Lung (tissue), 12 donors: ENCODE data around the gene NDUFA5. TPM values are rescaled to one million over a fixed set of nuclear protein-coding genes. Genes with fewer than 3 reads are reported as not detected.

ENCODE experiments used
- ATAC-seq: fragments of 200-7000 bp; cut with Tn5 transposase; one replicate; pipeline ENCODE4 v1.9.1; 2020; ENCODE audit warnings: moderate number of reproducible peaks; ENCODE audit not compliant: insufficient read depth, low FRiP score
- DNase-seq, 3 donors: peaks; one replicate each; pipeline ENCODE4 v3.0.0-alpha.2; 2013 to 2017
- H3K27ac ChIP-seq, 2 donors: one replicate each; pipeline ENCODE4 v1.5.1; 2013; ENCODE audit warnings: mild to moderate bottlenecking in 2 of 2, moderate library complexity in 2 of 2, control low read depth in 1 of 2, inconsistent platforms in 1 of 2, low read depth in 1 of 2, low read length in 1 of 2
- H3K27me3 ChIP-seq, 3 donors: one replicate each; pipeline ENCODE4 v1.5.1; 2013; ENCODE audit warnings: low read length in 2 of 3; ENCODE audit not compliant: control insufficient read depth in 3 of 3, insufficient read depth in 3 of 3
- H3K36me3 ChIP-seq, 4 donors: one replicate each; pipeline ENCODE4 v1.5.1; 2013; ENCODE audit warnings: low read length in 4 of 4, mild to moderate bottlenecking in 1 of 4, moderate library complexity in 1 of 4; ENCODE audit not compliant: control insufficient read depth in 4 of 4, insufficient read depth in 4 of 4
- H3K4me1 ChIP-seq, 5 donors: one replicate each; pipeline ENCODE4 v1.5.1; 2013; ENCODE audit warnings: low read length in 5 of 5, mild to moderate bottlenecking in 2 of 5, moderate library complexity in 1 of 5; ENCODE audit not compliant: control insufficient read depth in 5 of 5, insufficient read depth in 5 of 5
- H3K4me3 ChIP-seq: one replicate; pipeline ENCODE4 v1.5.1; 2013; ENCODE audit warnings: mild to moderate bottlenecking, control low read depth, moderate library complexity
- H3K9ac ChIP-seq, 2 donors: one replicate each; pipeline ENCODE4 v1.5.1; 2013; ENCODE audit warnings: low read length in 2 of 2, control low read depth in 1 of 2; ENCODE audit not compliant: insufficient read depth in 1 of 2
- H3K9me3 ChIP-seq, 4 donors: one replicate each; pipeline ENCODE4 v1.5.1; 2013; ENCODE audit warnings: low read length in 3 of 4, mild to moderate bottlenecking in 1 of 4, moderate library complexity in 1 of 4; ENCODE audit not compliant: control insufficient read depth in 4 of 4, insufficient read depth in 3 of 4
- WGBS, 2 donors: extraction: QIAGEN DNeasy Blood & Tissue Kit; methylation state at CpG; one replicate each; pipeline ENCODE4 v1.1.7; 2013; 5-methylcytosine and 5-hydroxymethylcytosine counted together
- polyA plus RNA-seq, 2 donors: library from polyadenylated mRNA; stranded (reverse); fragments of 200-250 nt; gene quantifications; one replicate each; pipeline ENCODE4 v1.2.1, GENCODE V29; 2013
- total RNA-seq, 2 donors: library from RNA; depleted of rRNA in 1 of 2; stranded (reverse); fragments of >200 nt in 1 of 2; gene quantifications; one replicate each; pipeline ENCODE4 v1.2.1, GENCODE V29; 2014 to 2021
- TF ChIP-seq, protein P1 (sequence below): IDR thresholded peaks from 2 replicates; pipeline ENCODE4 v1.5.1; 2012; ENCODE audit warnings: mild to moderate bottlenecking; ENCODE audit errors: control extremely low read depth, extremely low read depth
- donor health status: control.
- donor health status: control.
- donor health status: Bipolar disorder and iron deficiency.
- donor health status: healthy.
- donor health status: DM: yes; HTN: yes; CAD: no.

NDUFA5 gene
- total and polyA plus RNA-seq, 4 donors = 36.5 to 104 (median 66.7) TPM

DNA sequence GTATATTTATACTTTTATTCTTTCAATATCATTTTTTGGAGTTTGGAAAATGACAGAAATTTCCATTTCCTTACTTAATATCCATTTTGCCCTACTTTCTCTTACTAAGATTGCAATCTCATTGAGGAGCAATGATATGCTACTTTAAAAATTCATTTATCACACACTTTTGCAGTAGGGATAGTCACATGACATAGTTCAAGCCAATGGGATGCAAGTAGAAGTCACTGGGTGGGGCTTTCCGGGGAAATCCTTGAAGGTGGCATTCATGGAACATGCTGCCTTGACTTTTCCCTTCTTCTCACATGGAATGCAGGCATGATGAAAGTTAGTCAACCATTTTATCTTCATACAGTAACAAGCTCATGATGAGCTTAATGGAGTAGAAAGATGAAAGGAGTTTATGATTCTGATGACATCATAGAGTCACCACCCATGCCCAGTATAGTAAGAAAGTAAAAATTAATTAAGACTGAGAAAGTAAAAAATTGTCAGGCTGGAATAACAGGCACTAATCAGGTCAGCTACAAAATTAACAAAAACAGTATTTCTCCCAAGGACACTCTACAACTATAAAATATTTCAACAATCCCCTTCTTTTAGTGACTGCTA is 56.6 kb downstream of the NDUFA5 start:
- Histone ChIP-seq H3K27me3 (no peaks in the 10 kb centered on the region), H3K27ac (no peak overlapping the region), H3K9ac (no peak overlapping the region), H3K4me1 (peaks cover 0 to 7% (median 0%) of the 10 kb centered on the region in 5 donors), H3K36me3 (no peaks in the 10 kb centered on the region), H3K4me3 (no peak overlapping the region), H3K9me3 (peaks cover 0 to 8% (median 0%) of the 10 kb centered on the region in 4 donors)
- ATAC-seq = no peak
- WGBS, 2 donors = 86% methylated on average over 1 of the region's 1 CpG
- TF ChIP-seq, protein P1, sequence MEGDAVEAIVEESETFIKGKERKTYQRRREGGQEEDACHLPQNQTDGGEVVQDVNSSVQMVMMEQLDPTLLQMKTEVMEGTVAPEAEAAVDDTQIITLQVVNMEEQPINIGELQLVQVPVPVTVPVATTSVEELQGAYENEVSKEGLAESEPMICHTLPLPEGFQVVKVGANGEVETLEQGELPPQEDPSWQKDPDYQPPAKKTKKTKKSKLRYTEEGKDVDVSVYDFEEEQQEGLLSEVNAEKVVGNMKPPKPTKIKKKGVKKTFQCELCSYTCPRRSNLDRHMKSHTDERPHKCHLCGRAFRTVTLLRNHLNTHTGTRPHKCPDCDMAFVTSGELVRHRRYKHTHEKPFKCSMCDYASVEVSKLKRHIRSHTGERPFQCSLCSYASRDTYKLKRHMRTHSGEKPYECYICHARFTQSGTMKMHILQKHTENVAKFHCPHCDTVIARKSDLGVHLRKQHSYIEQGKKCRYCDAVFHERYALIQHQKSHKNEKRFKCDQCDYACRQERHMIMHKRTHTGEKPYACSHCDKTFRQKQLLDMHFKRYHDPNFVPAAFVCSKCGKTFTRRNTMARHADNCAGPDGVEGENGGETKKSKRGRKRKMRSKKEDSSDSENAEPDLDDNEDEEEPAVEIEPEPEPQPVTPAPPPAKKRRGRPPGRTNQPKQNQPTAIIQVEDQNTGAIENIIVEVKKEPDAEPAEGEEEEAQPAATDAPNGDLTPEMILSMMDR = no peak
- no peak for DNase-seq

DNA sequence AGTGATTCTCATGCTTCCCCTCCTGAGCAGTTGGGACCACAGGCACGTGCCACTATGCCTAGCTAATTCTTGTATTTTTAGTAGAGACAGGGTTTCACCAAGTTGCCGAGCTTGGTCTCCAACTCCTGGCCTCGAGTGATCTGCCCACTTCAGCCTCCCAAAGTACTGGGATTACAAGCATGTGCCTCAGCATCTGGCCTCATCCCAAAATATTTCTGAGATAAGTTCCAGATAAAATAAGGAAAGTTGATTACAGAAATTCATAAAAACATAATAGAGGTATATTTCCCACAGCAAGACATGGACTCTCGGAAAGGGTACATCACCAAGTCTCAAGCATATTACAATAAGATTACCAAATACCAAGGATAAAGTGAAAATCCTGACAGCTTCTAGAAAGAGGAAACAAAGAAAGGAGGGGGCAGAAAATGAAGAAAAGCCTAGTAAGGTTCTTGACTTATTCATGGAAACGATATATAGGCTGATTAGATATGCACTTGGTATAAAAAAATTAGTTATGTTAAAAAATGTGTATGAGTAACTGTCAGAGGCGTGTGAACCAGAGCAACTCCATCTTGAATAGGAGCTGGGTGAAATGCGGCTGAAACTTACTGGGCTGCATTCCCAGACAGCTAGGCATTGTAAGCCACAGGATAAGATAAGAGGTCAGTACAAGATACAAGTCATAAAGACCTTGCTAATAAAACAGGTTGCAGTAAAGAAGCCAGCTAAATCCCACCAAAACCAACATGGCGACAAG is 58.2 kb downstream of the NDUFA5 start:
- DNase-seq = no peak
- H3K27me3 ChIP-seq = no peaks in the 10 kb centered on the region
- TF ChIP-seq, protein P1 = no peak
- peaks cover 0 to 1% (median 0%) of the 10 kb centered on the region in 4 donors for H3K9me3 ChIP-seq
- H3K27ac ChIP-seq = no peak overlapping the region
- WGBS, 2 donors = 75 to 85% methylated on average over 8 of the region's 8 CpGs
- ATAC-seq = no peak
- H3K36me3 ChIP-seq = no peaks in the 10 kb centered on the region
- peaks cover 0 to 7% (median 0%) of the 10 kb centered on the region in 5 donors for H3K4me1 ChIP-seq
- no peak overlapping the region for H3K4me3 ChIP-seq
- H3K9ac ChIP-seq = no peak overlapping the region

DNA sequence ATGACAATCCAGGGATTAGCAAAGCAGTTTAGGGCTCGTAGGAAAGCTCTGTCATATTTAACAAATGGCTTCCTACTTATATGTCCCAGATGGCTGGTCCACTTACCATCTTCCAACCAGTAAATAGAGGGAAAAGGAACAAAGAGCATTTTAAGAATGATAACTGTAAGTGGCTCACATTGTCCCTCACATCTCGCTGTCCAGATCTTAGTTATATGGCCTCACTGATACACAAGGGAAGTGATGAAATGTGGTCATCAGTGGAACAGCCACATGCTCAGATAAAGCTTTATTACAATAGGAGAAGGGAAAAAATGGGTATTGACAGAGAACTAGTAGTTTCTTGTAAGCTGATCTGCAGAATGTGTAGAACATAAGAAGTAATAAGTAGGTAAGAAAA is 59.0 kb downstream of the NDUFA5 start:
- Histone ChIP-seq H3K36me3 (no peaks in the 10 kb centered on the region), H3K4me3 (no peak overlapping the region), H3K9ac (no peak overlapping the region), H3K4me1 (peaks cover 0 to 7% (median 0%) of the 10 kb centered on the region in 5 donors), H3K9me3 (no peaks in the 10 kb centered on the region), H3K27ac (no peak overlapping the region), H3K27me3 (peaks cover 0 to 1% (median 0%) of the 10 kb centered on the region in 3 donors)
- ATAC-seq (no peak), DNase-seq (peak; percentile 15 to 88 (median 56))
- WGBS, 2 donors = 50 to 52% methylated on average over 2 of the region's 2 CpGs
- TF ChIP-seq, protein P1 = no peak
